RCC 7860 (cell line): ENCODE data around the gene USH1G.
"Not testable (repeated sequence)": the region's sequence is repeated elsewhere in the genome, so short reads cannot be mapped to it uniquely, and the experiment has no call there.

Source experiments
- DNase-seq: peaks from one replicate; pipeline ENCODE4 v3.0.0-alpha.2; 2015; ENCODE audit warnings: low spot score
- FAIRE-seq: peaks from 2 replicates; lab custom pipeline; 2012; peaks lifted over from hg19 to GRCh38; lab: Jason Lieb, UNC

The USH1G gene

DNA sequence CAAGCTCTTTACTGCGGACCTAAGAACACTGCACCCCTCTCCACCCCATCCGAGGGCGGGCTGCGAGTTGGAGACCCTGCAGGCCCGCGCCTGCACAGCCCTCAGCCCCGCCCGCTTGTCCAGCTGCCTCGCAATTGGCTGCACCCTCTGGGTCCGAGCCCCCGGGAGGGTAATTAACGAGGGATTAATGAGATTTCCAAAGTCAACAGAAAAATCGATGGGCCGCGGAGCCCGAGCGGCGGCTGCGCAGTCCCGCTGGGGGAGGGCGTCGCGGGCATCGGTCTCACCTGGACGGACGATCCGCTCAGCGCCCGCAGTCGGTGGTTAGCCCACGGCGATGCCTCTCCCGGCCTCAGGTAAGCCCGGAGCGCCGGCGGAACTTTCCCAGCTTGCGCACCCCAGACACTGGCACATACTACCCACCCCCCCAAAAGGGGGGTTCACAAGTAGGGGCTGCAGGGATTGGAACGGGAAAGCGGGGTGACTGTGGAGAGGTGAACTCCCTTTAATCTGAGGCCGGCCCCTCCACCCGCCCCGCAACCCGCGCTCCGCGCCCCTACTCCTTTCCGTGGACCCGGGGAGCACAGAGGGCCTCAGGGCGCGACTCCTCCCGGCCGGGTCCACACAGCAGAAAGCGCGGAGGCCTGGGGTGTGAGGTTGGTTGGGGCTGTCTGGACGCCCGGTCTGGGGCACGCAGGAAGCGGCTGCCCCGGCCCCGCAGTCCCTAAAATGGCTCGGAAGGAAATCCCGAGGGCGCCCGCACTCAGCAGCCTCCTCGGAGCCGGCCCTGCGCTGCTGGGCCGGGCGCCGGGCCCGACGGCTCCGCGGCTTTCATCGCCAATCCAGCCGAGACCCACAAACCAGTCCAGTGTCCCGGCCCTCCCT lies 12.8 kb upstream of the USH1G start, which contains the start of gene OTOP3:
TSS of gene OTOP3 (plus strand) at position 314 of the 885 bp plus-strand sequence. CDS start at position 338, 24 bp downstream.
- FAIRE-seq (no peak), DNase-seq (no peak)

DNA sequence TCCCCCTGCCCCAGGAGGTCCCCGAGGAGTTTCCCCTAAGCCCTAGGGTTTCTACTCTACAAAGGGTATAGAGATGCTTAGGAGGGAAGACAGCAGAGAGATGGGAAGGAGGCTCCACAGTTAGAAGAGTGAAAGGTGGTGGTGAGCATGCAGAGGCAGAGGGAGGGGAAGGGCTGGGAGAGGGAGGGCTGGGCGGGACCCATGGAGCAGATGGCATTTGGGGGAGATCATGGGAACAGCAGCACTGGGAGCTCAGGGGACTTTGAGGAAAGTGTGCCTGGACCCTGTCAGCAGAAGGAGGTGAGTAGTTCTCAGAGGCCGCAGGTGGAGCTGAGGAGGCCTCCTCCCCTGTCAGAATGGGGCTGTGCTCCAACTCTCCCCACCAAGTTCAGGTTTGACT lies 12.0 kb upstream of the USH1G start:
- no peak for DNase-seq
- FAIRE-seq = no peak

DNA sequence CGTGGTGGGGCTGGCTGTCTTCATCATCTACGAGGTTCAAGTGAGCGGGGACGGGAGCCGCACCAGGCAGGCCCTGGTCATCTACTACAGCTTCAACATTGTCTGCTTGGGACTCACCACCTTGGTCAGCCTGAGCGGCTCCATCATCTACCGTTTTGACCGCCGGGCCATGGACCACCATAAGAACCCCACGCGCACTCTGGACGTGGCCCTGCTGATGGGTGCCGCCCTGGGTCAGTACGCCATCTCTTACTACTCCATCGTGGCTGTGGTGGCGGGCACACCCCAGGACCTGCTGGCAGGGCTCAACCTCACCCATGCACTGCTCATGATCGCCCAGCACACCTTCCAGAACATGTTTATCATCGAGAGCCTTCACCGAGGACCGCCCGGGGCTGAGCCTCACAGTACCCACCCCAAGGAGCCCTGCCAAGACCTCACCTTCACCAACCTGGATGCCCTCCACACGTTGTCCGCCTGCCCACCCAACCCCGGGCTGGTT lies 7.5 kb upstream of the USH1G start:
- no peak for FAIRE-seq
- DNase-seq = no peak

DNA sequence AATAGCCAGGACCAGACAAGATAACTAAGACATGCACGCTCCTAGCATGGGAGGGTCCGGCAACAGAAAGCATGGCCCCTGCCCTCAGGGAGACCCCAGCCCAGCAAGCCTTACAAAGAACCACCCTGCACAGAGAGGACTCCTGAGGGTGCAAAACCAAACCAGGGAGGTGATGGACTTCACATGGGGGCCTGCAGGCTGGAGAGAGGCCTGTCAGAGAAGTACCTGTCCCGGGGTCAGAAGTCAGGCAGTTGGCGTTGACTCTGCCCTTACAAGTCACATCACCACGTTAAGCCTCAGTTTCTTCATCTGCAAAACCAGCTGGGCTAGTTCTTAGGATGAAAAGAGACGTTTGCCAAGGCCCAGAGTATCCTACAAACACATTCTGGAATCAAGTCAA lies 5.7 kb upstream of the USH1G start:
- no peak for FAIRE-seq
- no peak for DNase-seq

DNA sequence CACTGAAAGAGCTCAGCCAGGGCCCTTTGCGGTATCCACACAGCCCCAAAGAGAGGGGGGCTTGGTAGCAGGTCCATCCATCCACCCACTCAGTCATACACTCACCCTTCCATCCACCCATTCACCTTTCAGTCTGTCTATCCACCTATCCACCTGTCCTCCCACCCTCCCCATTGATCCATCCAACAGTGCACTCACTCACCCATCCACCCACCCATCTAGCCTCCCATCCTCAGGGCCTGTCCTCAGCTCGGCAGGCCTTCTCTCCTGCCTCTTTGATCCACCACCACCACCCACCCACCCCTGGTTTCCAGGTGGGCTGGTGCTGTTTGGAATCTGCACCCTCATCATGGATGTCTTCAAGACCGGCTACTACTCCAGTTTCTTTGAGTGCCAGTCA lies 2.2 kb upstream of the USH1G start:
- FAIRE-seq (no peak), DNase-seq (no peak)

DNA sequence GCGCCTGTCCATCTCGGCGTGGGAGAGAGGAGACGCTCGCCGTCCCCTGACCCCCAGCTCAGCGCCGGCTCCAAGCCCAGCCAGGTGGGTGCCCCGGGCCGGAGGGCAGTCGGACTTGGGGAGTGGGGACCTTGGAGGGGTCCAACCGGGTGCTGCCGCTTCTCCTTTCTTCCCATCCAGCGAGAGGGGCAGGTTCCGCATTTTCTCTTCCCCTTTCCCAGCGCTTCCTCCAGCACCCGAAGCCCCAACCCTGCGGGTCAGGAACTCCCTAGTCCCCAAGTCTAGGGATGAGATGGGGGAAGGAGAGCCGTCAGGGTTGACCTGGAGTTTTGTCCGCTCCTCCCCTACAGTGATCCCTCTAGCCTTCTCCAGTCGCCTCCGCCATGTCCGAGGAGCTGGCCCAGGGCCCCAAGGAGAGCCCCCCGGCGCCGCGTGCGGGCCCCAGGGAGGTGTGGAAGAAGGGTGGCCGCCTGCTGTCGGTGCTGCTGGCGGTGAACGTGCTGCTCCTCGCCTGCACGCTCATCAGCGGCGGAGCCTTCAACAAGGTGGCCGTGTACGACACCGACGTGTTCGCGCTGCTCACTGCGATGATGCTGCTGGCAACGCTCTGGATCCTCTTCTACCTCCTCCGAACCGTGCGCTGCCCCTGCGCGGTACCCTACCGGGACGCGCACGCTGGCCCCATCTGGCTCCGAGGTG lies 1.3 kb upstream of the USH1G start, which contains the start of gene OTOP2:
TSS of gene OTOP2 (plus strand) at position 24 of the 699 bp plus-strand sequence. CDS start at position 384, 360 bp downstream.
- FAIRE-seq (no peak), DNase-seq (no peak)

DNA sequence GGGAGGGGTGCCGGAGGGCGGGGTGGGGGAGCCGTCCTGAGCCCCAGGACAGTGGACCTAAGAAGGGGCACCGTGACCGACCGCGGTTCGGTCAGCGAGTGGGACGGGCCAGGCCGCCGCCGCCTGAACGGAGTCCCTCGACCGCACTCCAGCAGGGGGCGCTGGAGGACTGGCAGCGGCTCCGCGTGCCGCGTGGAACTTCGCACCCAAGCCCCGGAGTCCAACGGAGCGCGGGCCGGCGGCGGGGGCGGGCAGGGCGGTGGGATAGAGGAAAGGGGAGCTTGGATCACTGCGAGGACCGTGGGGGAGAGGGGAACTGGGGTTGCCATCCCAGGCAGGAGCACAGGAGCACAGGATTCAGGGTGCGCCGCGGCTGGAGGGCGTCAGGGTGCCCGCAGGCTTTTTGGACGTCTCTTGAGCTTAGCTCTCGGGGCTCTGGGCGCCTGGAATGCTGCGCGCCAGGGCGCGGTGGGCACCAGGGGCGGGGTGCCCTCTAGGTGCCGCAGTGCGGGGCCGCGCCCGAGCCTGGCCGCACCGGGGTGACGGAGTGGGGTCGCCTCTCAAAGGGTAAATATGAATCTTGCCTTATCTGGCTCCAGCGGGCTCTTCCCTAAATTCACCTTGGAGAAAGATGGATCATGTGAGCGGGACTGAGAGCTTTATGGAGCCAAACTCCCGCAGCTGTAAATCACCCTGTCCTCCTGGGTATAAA lies 639 bp upstream of the USH1G start:
- FAIRE-seq (no peak), DNase-seq (no peak)

DNA sequence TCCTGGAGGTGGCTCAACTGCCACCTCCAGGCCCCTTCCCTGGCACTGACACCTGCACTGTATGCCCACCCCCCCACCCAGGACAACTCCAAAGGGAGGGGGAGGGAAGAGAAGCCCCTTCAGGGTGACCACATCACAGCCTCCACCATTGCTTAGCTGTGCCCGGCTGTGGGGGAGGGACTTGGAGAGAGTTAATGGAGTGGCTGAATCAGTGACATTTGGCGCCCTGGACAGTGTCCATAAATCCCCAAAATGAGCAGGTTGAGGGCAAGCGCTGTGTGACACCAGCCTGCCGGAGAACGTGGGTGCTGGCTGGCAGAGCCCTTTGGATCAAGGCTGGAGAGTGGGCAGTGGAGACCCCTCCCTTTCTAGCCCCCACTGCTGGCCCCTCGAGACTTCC lies 883 bp downstream of the USH1G start:
- FAIRE-seq = no peak
- DNase-seq = no peak

DNA sequence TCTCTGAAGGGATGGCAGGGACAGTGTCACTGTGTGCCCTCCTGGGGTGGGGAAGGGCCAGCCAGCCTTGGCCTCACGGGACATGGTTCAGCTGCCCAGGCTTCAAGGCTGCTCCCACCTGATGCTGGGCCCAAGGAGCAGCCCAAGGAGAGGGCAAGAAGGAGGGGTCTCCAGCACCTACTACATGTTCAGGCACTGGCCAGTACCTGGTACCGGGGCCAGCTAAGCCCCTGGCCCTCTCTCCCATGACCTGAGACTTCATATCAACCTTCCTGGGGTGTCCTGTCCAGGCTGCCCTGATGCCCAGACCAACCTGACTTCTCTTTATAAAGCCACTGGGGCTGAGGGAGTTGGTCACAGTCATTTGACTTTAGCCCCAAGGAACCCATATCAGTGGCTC lies 1.3 kb downstream of the USH1G start:
- DNase-seq (no peak), FAIRE-seq (no peak)

DNA sequence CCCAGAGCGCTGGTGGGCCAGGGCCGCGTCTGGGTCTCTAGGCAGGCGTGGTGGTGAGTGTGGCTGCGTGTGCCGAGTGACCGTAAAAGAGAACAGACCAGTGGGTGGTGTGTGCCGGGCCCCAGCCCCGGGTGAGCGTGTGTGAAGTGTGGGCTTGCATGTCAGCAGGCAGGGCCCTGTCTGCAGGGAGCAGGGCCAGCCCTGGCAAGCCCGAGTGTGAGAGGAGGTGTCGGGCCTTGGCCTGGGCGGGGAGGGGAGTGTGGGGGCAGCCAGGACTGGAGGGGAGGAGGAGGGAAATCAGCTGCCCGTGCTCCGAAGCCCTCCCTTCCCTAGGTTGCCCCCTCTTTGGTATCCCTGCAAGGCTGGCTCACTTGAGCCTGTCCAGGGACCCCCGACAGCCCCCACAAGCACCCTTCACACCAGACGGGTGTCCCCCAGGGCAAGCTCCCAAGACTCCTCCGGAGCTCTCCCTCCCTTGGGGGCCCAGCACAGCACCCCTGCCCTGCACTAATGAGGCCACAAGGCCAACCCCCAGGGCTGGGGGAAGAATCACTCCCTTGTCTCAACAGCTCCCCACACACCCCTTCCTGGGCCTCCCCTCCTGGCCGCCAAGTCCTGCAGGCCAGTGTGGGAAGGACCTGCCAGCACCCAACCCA lies 1.9 kb downstream of the USH1G start:
- FAIRE-seq (no peak), DNase-seq (no peak)

DNA sequence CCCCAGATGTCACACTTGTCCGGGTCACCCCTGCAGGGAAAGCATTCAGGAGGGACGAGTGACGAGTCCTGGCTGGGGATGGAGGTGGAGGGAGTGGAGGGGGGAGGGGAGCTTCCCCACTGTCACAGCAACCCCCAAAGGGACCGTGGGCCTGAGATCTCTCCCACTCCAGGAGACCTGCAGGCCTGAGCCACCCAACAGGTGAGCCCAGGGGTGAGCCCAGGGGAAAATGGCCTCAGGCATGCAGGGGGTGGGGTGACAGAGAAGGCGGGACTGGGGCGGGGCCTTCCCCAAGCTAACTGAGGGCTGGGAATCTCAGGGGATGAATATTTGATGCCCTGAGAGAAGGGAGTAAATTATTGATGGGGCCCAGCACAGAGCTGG lies 2.4 kb downstream of the USH1G start:
- FAIRE-seq = no peak

DNA sequence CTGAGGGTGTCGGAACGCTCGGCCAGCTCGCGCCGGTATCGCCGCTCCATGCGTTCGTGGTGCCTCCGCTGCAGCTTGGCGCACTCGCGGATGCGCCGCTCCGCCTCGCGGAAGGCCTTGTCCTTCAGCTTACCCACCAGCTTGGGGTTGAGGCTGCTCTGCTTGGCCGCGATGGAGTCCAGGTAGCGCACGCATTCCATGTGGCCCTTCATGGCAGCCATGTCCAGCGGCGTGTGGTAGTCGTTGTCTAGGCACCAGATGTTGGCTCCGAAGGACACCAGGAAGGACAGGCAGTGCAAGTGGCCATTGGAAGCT lies 2.8 kb downstream of the USH1G start:
- DNase-seq = no peak
- no peak for FAIRE-seq

More for the DNA sequence above, 2.4 kb downstream of the USH1G start:
- DNase-seq = no peak

DNA sequence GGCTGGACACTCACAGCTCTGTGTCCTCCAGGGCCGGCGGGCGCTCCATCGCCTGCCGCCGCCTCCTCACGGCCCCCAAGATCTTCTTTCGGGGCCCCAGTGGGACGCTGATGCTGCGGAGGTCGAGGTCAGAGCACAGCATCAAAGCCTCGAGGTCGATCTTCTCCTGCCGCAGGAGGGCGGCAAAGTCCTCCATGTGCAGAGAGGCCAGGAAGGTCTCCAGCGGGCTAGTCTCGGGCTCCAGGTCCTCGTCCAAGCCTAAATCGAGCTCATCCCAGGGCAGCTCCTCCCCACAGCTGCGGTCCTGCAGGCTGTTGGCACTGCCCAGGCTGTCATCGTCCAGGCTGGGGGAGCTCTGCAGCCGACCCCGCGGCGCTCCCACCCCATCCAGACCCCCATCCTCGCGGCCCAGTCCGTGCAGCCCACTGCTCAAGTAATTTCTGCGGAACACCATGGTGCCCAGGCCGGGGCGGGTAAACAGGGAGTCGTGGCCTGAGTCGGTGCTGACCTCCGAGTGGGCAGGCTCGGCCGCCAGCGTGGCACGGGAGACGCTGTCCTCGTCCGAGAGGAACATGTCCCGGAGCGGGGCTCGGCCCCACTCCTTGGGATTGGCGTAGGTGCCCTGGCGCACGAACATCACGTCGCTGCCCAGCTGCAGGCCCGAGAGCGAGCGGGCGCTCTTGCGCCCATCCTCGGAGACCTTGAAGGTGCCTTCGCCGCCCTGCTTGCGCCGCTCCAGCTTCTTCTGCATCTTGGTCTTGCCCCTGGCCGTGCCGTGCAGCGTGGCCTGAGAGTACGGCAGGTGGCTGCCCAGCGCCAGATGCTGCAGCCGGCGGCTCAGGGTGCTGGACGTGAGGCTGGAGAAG lies 3.4 kb downstream of the USH1G start:
- DNase-seq (no peak), FAIRE-seq (no peak)

DNA sequence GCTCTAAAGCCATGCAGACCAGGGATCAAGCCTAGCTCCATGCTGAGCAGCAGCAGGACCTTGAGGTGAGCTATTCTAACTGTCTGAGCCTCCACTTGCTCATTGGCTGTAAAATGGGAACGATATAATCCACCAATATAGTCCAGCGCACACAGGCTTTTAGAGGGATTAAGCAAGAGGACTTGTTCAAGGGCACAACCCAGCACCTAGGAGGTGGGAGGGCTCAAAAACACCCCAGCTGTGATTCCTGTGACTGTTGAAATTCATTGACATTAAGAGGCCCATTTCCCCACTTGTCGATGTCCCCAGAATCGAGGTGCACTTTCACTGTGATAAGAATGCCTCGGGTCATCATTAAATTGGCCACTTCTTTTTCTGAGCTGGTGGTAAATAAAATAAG lies 4.1 kb downstream of the USH1G start:
- DNase-seq (no peak), FAIRE-seq (no peak)

DNA sequence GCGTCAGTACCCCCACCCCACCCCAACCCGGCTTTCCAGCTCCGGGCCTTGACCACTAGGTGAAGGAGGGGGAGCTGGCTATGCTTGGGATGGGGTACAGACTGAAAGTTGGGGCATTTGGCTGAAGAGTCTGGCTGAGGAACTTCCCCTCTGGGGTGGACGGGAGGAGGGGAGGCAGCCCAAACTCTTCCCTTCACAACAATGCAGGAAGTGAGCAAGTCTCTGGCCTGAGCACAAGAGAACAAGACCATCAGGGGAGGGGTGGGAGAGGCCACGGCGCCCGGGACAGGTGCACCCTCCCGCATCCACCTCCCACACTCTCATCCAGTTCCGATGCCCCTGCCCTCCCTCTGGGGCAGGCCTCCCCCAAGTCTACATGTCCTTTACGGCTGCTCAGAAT lies 5.6 kb downstream of the USH1G start:
- DNase-seq (no peak), FAIRE-seq (no peak)

DNA sequence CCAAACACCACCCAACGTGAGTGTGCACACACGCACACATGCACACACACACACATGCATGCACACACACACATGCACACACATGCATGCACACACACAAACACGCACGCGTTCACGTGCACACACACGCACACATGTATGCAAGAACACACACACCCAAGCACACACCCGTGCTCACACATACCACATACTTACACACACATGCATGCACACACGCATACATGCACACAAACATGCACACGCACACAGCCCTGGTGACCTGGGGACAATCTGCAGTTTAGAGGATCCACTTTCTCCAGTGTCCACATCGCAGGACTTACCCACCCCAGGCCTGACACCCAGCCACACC lies 6.2 kb downstream of the USH1G start:
- FAIRE-seq (no peak), DNase-seq (no peak)

DNA sequence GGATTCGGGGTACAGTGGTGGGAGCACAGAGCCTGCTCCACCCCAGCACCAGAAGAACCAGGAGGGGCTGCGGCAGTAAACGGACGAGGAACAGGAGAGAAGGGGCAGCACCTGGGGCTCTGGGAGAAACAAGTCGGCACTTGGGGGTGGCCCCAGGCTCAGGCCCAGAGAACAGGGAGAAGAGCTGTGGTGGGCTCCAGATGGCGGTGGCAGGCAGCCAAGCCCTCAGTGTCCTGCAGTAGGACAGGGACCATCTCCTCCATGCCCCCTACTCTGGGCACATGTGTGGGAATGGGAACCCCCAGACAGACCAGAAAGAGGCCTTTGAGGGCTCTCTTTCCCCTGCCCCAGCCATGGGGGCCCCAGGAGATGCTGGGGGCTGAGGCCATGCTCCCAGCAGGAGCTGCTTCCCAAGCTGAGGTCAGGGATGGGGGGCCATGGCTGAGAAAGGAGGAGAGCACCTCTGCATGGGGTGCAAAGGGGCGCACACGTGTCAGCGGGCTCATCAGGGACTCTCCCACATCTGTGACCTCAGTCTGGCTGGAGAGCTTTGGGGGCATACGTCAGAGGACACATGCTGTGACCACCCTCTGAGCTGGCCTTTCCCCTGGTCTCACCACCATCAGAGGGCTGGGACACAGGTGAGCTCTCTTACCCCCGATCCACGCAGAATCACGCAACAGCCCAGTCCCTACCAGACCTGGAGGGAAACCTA lies 6.8 kb downstream of the USH1G start:
- no peak for FAIRE-seq

DNA sequence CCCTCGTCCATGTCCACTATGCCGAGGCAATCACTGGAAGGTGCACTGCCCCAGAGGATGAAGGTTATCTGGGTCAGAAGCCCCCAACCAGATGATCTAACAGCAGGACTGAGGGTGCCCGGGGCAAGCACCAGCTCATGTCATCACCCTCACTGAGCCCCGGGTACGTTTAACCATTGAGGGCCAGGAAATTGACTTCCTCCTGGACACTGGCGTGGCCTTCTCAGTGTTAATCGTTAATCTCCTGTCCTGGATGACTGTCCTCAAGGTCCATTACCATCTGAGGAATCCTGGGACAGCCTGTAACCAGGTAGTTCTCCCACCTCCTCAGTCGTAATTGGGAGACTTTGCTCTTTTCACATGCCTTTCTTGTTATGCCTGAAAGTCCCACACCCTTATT lies 11.6 kb downstream of the USH1G start:
- not testable (repeated sequence) for FAIRE-seq, DNase-seq

More for the DNA sequence above, 6.8 kb downstream of the USH1G start:
- DNase-seq = no peak

DNA sequence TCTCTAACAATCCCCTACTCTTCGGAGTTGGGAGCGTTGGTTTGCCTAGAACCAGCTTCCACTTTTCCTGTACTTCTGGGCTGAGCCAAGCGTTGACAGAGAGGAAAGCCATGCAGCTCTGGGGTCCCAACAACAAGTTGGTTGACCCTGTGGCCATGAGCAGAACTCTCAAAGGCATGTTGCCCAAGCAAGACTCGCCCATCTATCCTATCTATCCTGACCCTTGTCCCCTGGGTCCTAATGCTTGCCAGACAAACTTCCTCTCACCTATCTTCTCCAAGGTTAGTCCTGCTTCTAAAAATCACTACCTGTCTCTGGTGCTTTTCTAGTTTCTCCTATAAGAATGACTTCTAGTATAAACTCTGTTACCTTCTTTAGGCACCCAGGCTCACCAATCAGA lies 14.0 kb downstream of the USH1G start:
- FAIRE-seq, DNase-seq: not testable (repeated sequence)
